ENCODE data around the gene CANT1. TPM values are rescaled to one million over a fixed set of nuclear protein-coding genes. Genes with fewer than 3 reads are reported as not detected.

The CANT1 gene
- total and polyA plus RNA-seq, 9 of the 15 experiments (the other 6 are each of a cell fraction or from before 2014, with no cell fraction given) = 2.7 to 66.4 (median 22.5) TPM

DNA sequence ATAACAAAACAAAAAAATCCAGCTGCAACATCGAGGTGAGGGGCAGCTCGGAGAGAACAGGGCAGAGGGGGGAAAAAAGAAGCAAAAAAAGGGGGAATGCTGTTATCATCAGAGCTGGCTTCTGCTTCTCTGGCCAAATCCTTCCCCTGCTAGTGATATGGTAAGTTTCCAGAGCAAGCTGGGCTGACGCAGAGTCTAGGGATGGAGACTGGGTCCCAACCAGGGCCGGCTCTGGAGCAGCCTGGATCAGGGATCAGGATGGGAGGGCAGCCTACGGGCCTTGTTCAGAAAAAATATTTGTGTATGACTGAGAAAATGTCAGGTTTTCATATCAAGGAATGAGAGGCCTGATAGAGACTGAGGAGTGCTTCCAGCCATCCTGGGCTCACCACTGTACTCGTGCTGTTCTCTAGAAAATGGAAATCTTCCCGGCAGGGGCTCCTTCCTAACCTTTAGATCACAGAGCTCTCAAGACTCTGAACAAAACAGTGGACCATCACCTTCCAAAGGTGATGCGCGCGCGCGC, 13.7 kb upstream of the CANT1 start:
- Histone ChIP-seq H3K9me1 (ENCODE audit: control insufficient read depth, insufficient read depth, low read length) (no peaks in the 10 kb centered on the region), H4K20me1 (replicated peaks; ENCODE audit: control insufficient read depth, insufficient read depth, low read length) (0 out of 2 replicates have a peak, but pooled peaks cover 4% of the 10 kb centered on the region), H3K36me3 (ENCODE audit: control insufficient read depth, insufficient read depth, low read length) (no peaks in the 10 kb centered on the region), H3K4me3 (no peak overlapping the region), H2AFZ (ENCODE audit: low read depth, low read length) (no peak overlapping the region), H3K9me3 (replicated peaks; ENCODE audit: control insufficient read depth, insufficient read depth, low read depth, low read length) (no peaks in the 10 kb centered on the region), H3K27ac (ENCODE audit: extremely low read depth, low read depth, low read length) (no peak overlapping the region), H3K27me3 (ENCODE audit: control insufficient read depth in 2 of 2, insufficient read depth in 2 of 2, low read length in 2 of 2) (peaks cover 51 to 66% of the 10 kb centered on the region in 2 experiments), H3K79me2 (ENCODE audit: control insufficient read depth, insufficient read depth, low read length) (no peaks in the 10 kb centered on the region), H3K9ac (ENCODE audit: insufficient read depth in 1 of 2, low read depth in 2 of 2, low read length in 2 of 2) (no peak overlapping the region), H3K4me2 (ENCODE audit: insufficient read depth, low read length) (no peak overlapping the region), H3K4me1 (replicated peaks in 1 of 2; ENCODE audit: control insufficient read depth in 2 of 2, insufficient read depth in 2 of 2, low read length in 2 of 2) (peaks cover 9 to 27% of the 10 kb centered on the region in 2 experiments)
- WGBS (ENCODE audit: insufficient coverage, low coverage, missing lambda C conversion rate) = 3% methylated on average over 6 of the region's 12 CpGs
- CTCF ChIA-PET (ENCODE audit: low intra/inter-chr PET ratio) = no interaction called here
- FAIRE-seq (no peak), DNase-seq (ENCODE audit: extremely low read depth in 1 of 4, low spot score in 3 of 4) (no peak), ATAC-seq (no peak)
- POLR2A ChIA-PET = interaction anchor here (0.6 kb wide), 1 partner anchor 641 kb away, joined by 3 read pairs; no protein-coding TSS in a partner anchor
- in situ Hi-C loops (cut with MboI) = no loop called here
- BruUV-seq (replicated peaks) = no TSS peak
- TF ChIP-seq ZNF583 (CRISPR knock-in tag; IDR thresholded peaks at IDR 0.05) (no peak), RFX1 (IDR thresholded peaks at IDR 0.05) (no peak), ZNF57 (CRISPR knock-in tag; IDR thresholded peaks at IDR 0.05) (no peak), TSC22D4 (tag; IDR thresholded peaks at IDR 0.05) (no peak), ATF4 (CRISPR knock-in tag; IDR thresholded peaks at IDR 0.05) (no peak), CHD4 (IDR thresholded peaks at IDR 0.05; ENCODE audit: insufficient read depth, insufficient replicate concordance, low read depth, low read length, poor library complexity, severe bottlenecking) (no peak), ZBTB2 (IDR thresholded peaks at IDR 0.05) (no peak), POLR3G (IDR thresholded peaks at IDR 0.05; ENCODE audit: extremely low read depth, insufficient read length, insufficient replicate concordance) (no peak), XRCC5 (IDR thresholded peaks at IDR 0.05; ENCODE audit: low read depth, low read length) (no peak), ARID2 (IDR thresholded peaks at IDR 0.05) (no peak), NFRKB (IDR thresholded peaks at IDR 0.05; ENCODE audit: low read depth) (no peak), ZNF134 (CRISPR knock-in tag; conservative IDR thresholded peaks at IDR 0.05) (no peak), TFAM (CRISPR knock-in tag; conservative IDR thresholded peaks at IDR 0.05) (no peak), AFF1 (IDR thresholded peaks at IDR 0.05; ENCODE audit: low read depth in 1 of 2, partially characterized antibody in 2 of 2) (no peak)
- TF ChIP-seq, protein P1, sequence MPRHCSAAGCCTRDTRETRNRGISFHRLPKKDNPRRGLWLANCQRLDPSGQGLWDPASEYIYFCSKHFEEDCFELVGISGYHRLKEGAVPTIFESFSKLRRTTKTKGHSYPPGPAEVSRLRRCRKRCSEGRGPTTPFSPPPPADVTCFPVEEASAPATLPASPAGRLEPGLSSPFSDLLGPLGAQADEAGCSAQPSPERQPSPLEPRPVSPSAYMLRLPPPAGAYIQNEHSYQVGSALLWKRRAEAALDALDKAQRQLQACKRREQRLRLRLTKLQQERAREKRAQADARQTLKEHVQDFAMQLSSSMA (CRISPR knock-in tag; IDR thresholded peaks at IDR 0.05) = no peak
- intact Hi-C loops (cut with micrococcal nuclease) = no loop called here
